ENCODE measurements around the gene CCDC82. TPM values are rescaled to one million over a fixed set of nuclear protein-coding genes. Genes with fewer than 3 reads are reported as not detected.

The CCDC82 gene
- total RNA-seq, 4 donors from 2014 or later: 17.3 to 28.9 (median 24.7) TPM

DNA sequence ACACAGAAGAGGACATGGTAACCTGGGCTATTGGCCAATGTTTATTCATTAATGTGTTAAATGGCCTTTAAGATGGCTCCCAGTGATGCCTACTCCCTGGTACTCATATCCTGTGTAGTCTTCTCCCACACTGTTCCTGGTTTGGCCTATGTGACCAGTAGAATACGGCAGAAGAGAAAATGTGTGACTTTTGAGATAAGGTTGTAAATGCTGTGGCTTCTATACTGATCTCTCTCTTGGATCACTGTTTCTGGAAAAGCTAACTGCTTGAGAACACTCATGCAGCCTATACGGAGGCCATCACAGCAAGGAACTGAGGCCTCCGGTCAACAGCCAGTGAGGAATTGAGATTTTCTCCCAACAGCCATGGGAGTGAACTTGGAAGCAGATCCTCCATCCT lies 70.9 kb downstream of the CCDC82 start:
- Histone ChIP-seq H3K4me3 (no peak overlapping the region), H3K4me1 (peaks cover 10 to 55% (median 25%) of the 10 kb centered on the region in 3 donors), H3K36me3 (peaks cover 0 to 6% of the 10 kb centered on the region in 2 donors), H3K27me3 (no peaks in the 10 kb centered on the region), H3K9me3 (no peaks in the 10 kb centered on the region), H3K27ac (no peak overlapping the region)
- no peak for ATAC-seq
- TF ChIP-seq POLR2AphosphoS5 (IDR thresholded peaks at IDR 0.05) (no peak), POLR2A (IDR thresholded peaks at IDR 0.05) (no peak), EP300 (IDR thresholded peaks at IDR 0.05) (no peak)
- TF ChIP-seq, protein P1, sequence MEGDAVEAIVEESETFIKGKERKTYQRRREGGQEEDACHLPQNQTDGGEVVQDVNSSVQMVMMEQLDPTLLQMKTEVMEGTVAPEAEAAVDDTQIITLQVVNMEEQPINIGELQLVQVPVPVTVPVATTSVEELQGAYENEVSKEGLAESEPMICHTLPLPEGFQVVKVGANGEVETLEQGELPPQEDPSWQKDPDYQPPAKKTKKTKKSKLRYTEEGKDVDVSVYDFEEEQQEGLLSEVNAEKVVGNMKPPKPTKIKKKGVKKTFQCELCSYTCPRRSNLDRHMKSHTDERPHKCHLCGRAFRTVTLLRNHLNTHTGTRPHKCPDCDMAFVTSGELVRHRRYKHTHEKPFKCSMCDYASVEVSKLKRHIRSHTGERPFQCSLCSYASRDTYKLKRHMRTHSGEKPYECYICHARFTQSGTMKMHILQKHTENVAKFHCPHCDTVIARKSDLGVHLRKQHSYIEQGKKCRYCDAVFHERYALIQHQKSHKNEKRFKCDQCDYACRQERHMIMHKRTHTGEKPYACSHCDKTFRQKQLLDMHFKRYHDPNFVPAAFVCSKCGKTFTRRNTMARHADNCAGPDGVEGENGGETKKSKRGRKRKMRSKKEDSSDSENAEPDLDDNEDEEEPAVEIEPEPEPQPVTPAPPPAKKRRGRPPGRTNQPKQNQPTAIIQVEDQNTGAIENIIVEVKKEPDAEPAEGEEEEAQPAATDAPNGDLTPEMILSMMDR (IDR thresholded peaks at IDR 0.05): no peak
- 79 to 92% methylated on average over 2 to 3 of the region's 3 CpGs for WGBS, 2 donors (ENCODE audit: low coverage in 1 of 2)

GRCh38 chr11:96318399-96318798 lies 71.3 kb downstream of the CCDC82 start:
- ATAC-seq: no peak
- Histone ChIP-seq H3K9me3 (no peaks in the 10 kb centered on the region), H3K27me3 (no peaks in the 10 kb centered on the region), H3K36me3 (peaks cover 0 to 6% of the 10 kb centered on the region in 2 donors), H3K4me3 (no peak overlapping the region), H3K27ac (no peak overlapping the region), H3K4me1 (peaks cover 10 to 60% (median 27%) of the 10 kb centered on the region in 3 donors)
- 94 to 100% methylated on average over 1 of the region's 1 CpG for WGBS, 2 donors (ENCODE audit: low coverage in 1 of 2)
- TF ChIP-seq POLR2A (IDR thresholded peaks at IDR 0.05) (no peak), POLR2AphosphoS5 (IDR thresholded peaks at IDR 0.05) (no peak), EP300 (IDR thresholded peaks at IDR 0.05) (no peak)
- TF ChIP-seq, protein P1 (IDR thresholded peaks at IDR 0.05): no peak

- Histone ChIP-seq H3K36me3 (peaks cover 0 to 6% of the 10 kb centered on the region in 2 donors), H3K27ac (no peak overlapping the region), H3K27me3 (no peaks in the 10 kb centered on the region), H3K4me3 (no peak overlapping the region), H3K4me1 (peaks cover 10 to 64% (median 27%) of the 10 kb centered on the region in 3 donors), H3K9me3 (no peaks in the 10 kb centered on the region)
- TF ChIP-seq POLR2AphosphoS5 (IDR thresholded peaks at IDR 0.05) (no peak), EP300 (IDR thresholded peaks at IDR 0.05) (no peak), POLR2A (IDR thresholded peaks at IDR 0.05) (no peak)
- TF ChIP-seq, protein P1 (IDR thresholded peaks at IDR 0.05): no peak
- ATAC-seq: no peak
- whole genome bisulfite sequencing, 2 donors (ENCODE audit: low coverage in 1 of 2): 96 to 100% methylated on average over 2 of the region's 2 CpGs
These were observed 71.7 kb downstream of the CCDC82 start for GRCh38 chr11:96317985-96318384.

DNA sequence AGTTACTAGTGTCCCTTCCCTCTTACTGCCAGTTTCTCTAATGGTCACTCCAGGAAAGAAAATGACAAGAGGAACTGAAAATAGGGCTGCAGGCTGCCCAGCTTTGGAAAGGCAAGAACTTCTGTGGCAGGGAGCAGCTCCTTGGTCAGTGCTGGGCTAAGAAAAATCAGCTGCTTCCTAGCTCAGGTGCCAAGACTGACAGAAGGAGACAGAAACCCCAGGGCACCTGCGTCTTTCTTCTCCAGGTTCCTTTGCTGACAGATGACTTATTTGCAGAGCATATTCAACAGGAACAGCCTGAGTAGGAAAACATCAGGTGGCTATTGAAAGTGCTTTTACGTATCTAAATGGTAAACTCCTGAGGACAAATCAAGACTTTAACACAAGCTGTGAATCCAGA lies 72.1 kb downstream of the CCDC82 start:
- Histone ChIP-seq H3K27ac (peak overlapping the region in 1 of 4 donors; percentile 20), H3K27me3 (no peaks in the 10 kb centered on the region), H3K36me3 (peaks cover 0 to 6% of the 10 kb centered on the region in 2 donors), H3K4me3 (no peak overlapping the region), H3K9me3 (no peaks in the 10 kb centered on the region), H3K4me1 (peaks cover 10 to 67% (median 27%) of the 10 kb centered on the region in 3 donors)
- WGBS, 2 donors (ENCODE audit: low coverage in 1 of 2): 33 to 79% methylated on average over 1 to 2 of the region's 2 CpGs
- no peak for TF ChIP-seq EP300 (IDR thresholded peaks at IDR 0.05)
- TF ChIP-seq, protein P1 (IDR thresholded peaks at IDR 0.05): no peak
- TF ChIP-seq POLR2AphosphoS5 (IDR thresholded peaks at IDR 0.05): no peak
- no peak for TF ChIP-seq POLR2A (IDR thresholded peaks at IDR 0.05)
- ATAC-seq: no peak

DNA sequence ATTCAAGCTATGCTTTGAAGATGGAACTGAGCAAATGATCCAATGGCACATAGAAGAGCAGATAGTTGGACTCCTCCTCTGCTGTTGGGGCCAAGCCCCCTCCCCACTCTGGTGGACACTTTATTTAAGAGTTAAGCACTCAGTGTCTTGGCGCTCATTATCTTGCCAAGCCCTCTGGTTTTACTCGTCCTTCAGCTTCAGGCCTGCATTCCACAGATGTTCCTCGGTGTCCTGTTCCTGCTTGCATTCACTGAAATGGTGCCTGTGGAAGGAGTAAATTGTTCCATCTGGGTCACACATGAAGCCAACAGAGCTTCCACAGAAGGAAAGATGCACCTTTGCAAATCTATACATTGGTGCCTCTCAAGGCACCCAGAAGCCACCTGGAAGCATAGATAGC lies 72.8 kb downstream of the CCDC82 start:
- 64 to 66% methylated on average over 3 of the region's 3 CpGs for WGBS, 2 donors (ENCODE audit: low coverage in 1 of 2)
- H3K27me3 ChIP-seq: no peaks in the 10 kb centered on the region
- no peaks in the 10 kb centered on the region for H3K9me3 ChIP-seq
- TF ChIP-seq, protein P1 (IDR thresholded peaks at IDR 0.05): no peak
- TF ChIP-seq POLR2AphosphoS5 (IDR thresholded peaks at IDR 0.05) (no peak), EP300 (IDR thresholded peaks at IDR 0.05) (no peak), POLR2A (IDR thresholded peaks at IDR 0.05) (no peak)
- ATAC-seq: no peak
- peaks cover 0 to 6% of the 10 kb centered on the region in 2 donors for H3K36me3 ChIP-seq
- no peak overlapping the region for H3K27ac ChIP-seq
- H3K4me1 ChIP-seq: peaks cover 10 to 70% (median 27%) of the 10 kb centered on the region in 3 donors
- no peak overlapping the region for H3K4me3 ChIP-seq
